CD14-positive monocyte (primary cell): ENCODE results near the gene CSAG3. TPM values are rescaled to one million over a fixed set of nuclear protein-coding genes. Genes with fewer than 3 reads are reported as not detected.
A peak's percentile ranks its signal among the peaks of the same experiment; 100 is the strongest.

ENCODE experiments used
- DNase-seq, 3 donors: peaks; one replicate each; pipeline ENCODE4 v3.0.0-alpha.2; 2011 to 2022
- H2AFZ ChIP-seq: 2 replicates; pipeline ENCODE4 v1.6.0; 2012; ENCODE audit warnings: mild to moderate bottlenecking, low read depth, low read length, inconsistent platforms; ENCODE audit not compliant: insufficient read depth, poor library complexity, severe bottlenecking
- H3K27ac ChIP-seq, 2 donors: 1 replicate in 1 of 2; 2 replicates in 1 of 2; pipeline ENCODE4 v1.5.1; 2012 to 2013; ENCODE audit warnings: low read length in 2 of 2, control low read depth in 1 of 2, inconsistent platforms in 1 of 2, low read depth in 1 of 2, mild to moderate bottlenecking in 1 of 2
- H3K27me3 ChIP-seq, 2 donors: one replicate each; pipeline versions ENCODE4 v1.6.0 to v1.6.1; 2011 to 2013; ENCODE audit warnings: low read length in 2 of 2; ENCODE audit not compliant: control insufficient read depth in 2 of 2, insufficient read depth in 2 of 2
- H3K36me3 ChIP-seq, 2 donors: replicated peaks in 1 of 2; 1 replicate in 1 of 2; 2 replicates in 1 of 2; pipeline versions ENCODE4 v1.5.1 to v1.6.1; 2012 to 2013; ENCODE audit warnings: low read length in 2 of 2, control low read depth in 1 of 2, inconsistent platforms in 1 of 2, mild to moderate bottlenecking in 1 of 2; ENCODE audit not compliant: insufficient read depth in 2 of 2, control insufficient read depth in 1 of 2
- H3K4me1 ChIP-seq, 2 donors: 1 replicate in 1 of 2; 2 replicates in 1 of 2; pipeline versions ENCODE4 v1.5.1 to v1.6.1; 2012 to 2013; ENCODE audit warnings: low read length in 2 of 2, control low read depth in 1 of 2, inconsistent platforms in 1 of 2, mild to moderate bottlenecking in 1 of 2, moderate library complexity in 1 of 2; ENCODE audit not compliant: insufficient read depth in 2 of 2, control insufficient read depth in 1 of 2
- H3K4me2 ChIP-seq: replicated peaks from 2 replicates; pipeline ENCODE3; 2012; ENCODE audit warnings: low read length, moderate library complexity, mild to moderate bottlenecking; ENCODE audit not compliant: poor library complexity, severe bottlenecking; ENCODE audit errors: extremely low read depth
- H3K4me3 ChIP-seq, 3 experiments: fragments of 200-600 bp in 1 of 3; sonication (generic) in 1 of 3; replicated peaks in 1 of 3; 1 replicate in 2 of 3; 2 replicates in 1 of 3; pipeline ENCODE4 v1.5.1; 2011 to 2013; ENCODE audit warnings: low read length in 3 of 3, mild to moderate bottlenecking in 3 of 3, control low read depth in 2 of 3, low read depth in 2 of 3, inconsistent platforms in 1 of 3, moderate library complexity in 1 of 3
- H3K79me2 ChIP-seq: 2 replicates; pipeline ENCODE4 v1.6.0; 2012; ENCODE audit warnings: mild to moderate bottlenecking, control low read depth, inconsistent platforms, low read length, moderate library complexity; ENCODE audit not compliant: insufficient read depth
- H3K9ac ChIP-seq: 2 replicates; pipeline ENCODE4 v1.6.0; 2017; ENCODE audit warnings: low read length, mild to moderate bottlenecking; ENCODE audit not compliant: insufficient read depth, poor library complexity, severe bottlenecking
- H3K9me3 ChIP-seq, 2 donors: replicated peaks in 1 of 2; 1 replicate in 1 of 2; 2 replicates in 1 of 2; pipeline versions ENCODE4 v1.5.1 to v1.6.1; 2012 to 2013; ENCODE audit warnings: low read length in 2 of 2, control low read depth in 1 of 2; ENCODE audit not compliant: control insufficient read depth in 1 of 2, insufficient read depth in 1 of 2
- H4K20me1 ChIP-seq: 2 replicates; pipeline ENCODE4 v1.6.0; 2012; ENCODE audit warnings: mild to moderate bottlenecking, low read length, control low read depth, moderate library complexity; ENCODE audit not compliant: insufficient read depth
- H3K27ac Mint-ChIP-seq, 7 donors: one replicate each; pipeline ENCODE4 v1.8.0; 2020; ENCODE audit warnings: mild to moderate bottlenecking in 7 of 7, mixed read lengths in 7 of 7, moderate library complexity in 6 of 7, inconsistent platforms in 2 of 7
- H3K27me3 Mint-ChIP-seq, 3 donors: one replicate each; pipeline ENCODE4 v1.8.0; 2021 to 2022; ENCODE audit warnings: low read depth in 3 of 3, mild to moderate bottlenecking in 3 of 3, mixed read lengths in 3 of 3, moderate library complexity in 3 of 3, inconsistent platforms in 1 of 3
- H3K36me3 Mint-ChIP-seq, 2 donors: one replicate each; pipeline ENCODE4 v1.8.0; 2020; ENCODE audit warnings: mixed read lengths in 2 of 2, inconsistent platforms in 1 of 2, mild to moderate bottlenecking in 1 of 2
- H3K4me1 Mint-ChIP-seq: one replicate; pipeline ENCODE4 v1.8.0; 2020; ENCODE audit warnings: mild to moderate bottlenecking, mixed read lengths
- H3K4me3 Mint-ChIP-seq, 2 donors: one replicate each; pipeline ENCODE4 v1.8.0; 2020; ENCODE audit warnings: mild to moderate bottlenecking in 2 of 2, mixed read lengths in 2 of 2, moderate library complexity in 1 of 2
- H3K9me3 Mint-ChIP-seq, 7 donors: one replicate each; pipeline ENCODE4 v1.8.0; 2020 to 2022; ENCODE audit warnings: mixed read lengths in 7 of 7, mild to moderate bottlenecking in 6 of 7, moderate library complexity in 6 of 7, inconsistent platforms in 2 of 7
- CTCF ChIP-seq: fragments of 200-600 bp; IDR thresholded peaks from one replicate; pipeline ENCODE4 v1.8.0; 2022; ENCODE audit warnings: antibody characterized with exemption, mild to moderate bottlenecking
- WGBS: methylation state at CpG from one replicate; pipeline ENCODE4 v1.1.5; 2013; ENCODE audit warnings: missing lambda C conversion rate; ENCODE audit not compliant: insufficient coverage; 5-methylcytosine and 5-hydroxymethylcytosine counted together
- intact Hi-C, 2 donors: fragments of 100-400 bp; cut with micrococcal nuclease; formaldehyde crosslinking; loops; one replicate each; pipeline versions ENCODE4 v1.15.0 to v1.15.1; 2023
- polyA plus RNA-seq, 3 donors: library from polyadenylated mRNA; depleted of rRNA in 1 of 3; unstranded in 2 of 3; stranded (reverse) in 1 of 3; fragments of 300-500 nt in 2 of 3; fragments of >200 nt in 1 of 3; fragmentation: Illumina TruSeq in 2 of 3; gene quantifications; 1 replicate in 2 of 3; 2 replicates in 1 of 3; pipeline ENCODE4 v1.2.3, GENCODE V29; 2012 to 2021

CSAG3 gene
- polyA plus RNA-seq, 3 donors, result not detected

- Histone ChIP-seq H3K4me1 (no peaks in the 10 kb centered on the region), H3K27ac (no peak overlapping the region), H3K9ac (no peak overlapping the region), H3K4me3 (no peak overlapping the region), H3K79me2 (no peaks in the 10 kb centered on the region), H3K27me3 (peaks cover 0 to 8% of the 10 kb centered on the region in 2 donors), H2AFZ (no peak overlapping the region), H4K20me1 (no peaks in the 10 kb centered on the region), H3K9me3 (no peaks in the 10 kb centered on the region), H3K36me3 (no peaks in the 10 kb centered on the region), H3K4me2 (no peak overlapping the region)
- Mint-ChIP-seq H3K9me3 (peaks cover 0 to 4% (median 0%) of the 10 kb centered on the region in 7 donors), H3K27ac (no peak overlapping the region), H3K4me1 (no peaks in the 10 kb centered on the region), H3K27me3 (peaks cover 4 to 22% (median 11%) of the 10 kb centered on the region in 3 donors), H3K4me3 (no peak overlapping the region), H3K36me3 (no peaks in the 10 kb centered on the region)
- intact Hi-C loops, result no loop called here
- no peak for TF ChIP-seq CTCF
- no CpG with 5 or more reads among the region's 1 CpG for WGBS
- DNase-seq, result no peak
These were observed 39.9 kb downstream of the CSAG3 start for GRCh38 chrX:152798945-152799344.

- H3K4me2 ChIP-seq, result no peak overlapping the region
- no peaks in the 10 kb centered on the region for H3K79me2 ChIP-seq
- H3K9me3 ChIP-seq, result no peaks in the 10 kb centered on the region
- H3K9me3 Mint-ChIP-seq, result peaks cover 0 to 4% (median 0%) of the 10 kb centered on the region in 7 donors
- H3K36me3 ChIP-seq, result no peaks in the 10 kb centered on the region
- H3K27me3 Mint-ChIP-seq, result peaks cover 5 to 21% (median 7%) of the 10 kb centered on the region in 3 donors
- peaks cover 0 to 2% of the 10 kb centered on the region in 2 donors for H3K27me3 ChIP-seq
- WGBS, result 97% methylated on average over 4 of the region's 4 CpGs
- no peak overlapping the region for H2AFZ ChIP-seq
- TF ChIP-seq CTCF, result no peak
- DNase-seq, result no peak
- intact Hi-C loops, result no loop called here
- H3K9ac ChIP-seq, result no peak overlapping the region
- H3K36me3 Mint-ChIP-seq, result no peaks in the 10 kb centered on the region
- H3K27ac ChIP-seq, result no peak overlapping the region
- H4K20me1 ChIP-seq, result no peaks in the 10 kb centered on the region
- H3K4me3 ChIP-seq, result no peak overlapping the region
- H3K4me3 Mint-ChIP-seq, result no peak overlapping the region
- H3K4me1 Mint-ChIP-seq, result no peaks in the 10 kb centered on the region
- peak overlapping the region in 1 of 7 donors; percentile 69 for H3K27ac Mint-ChIP-seq
- H3K4me1 ChIP-seq, result no peaks in the 10 kb centered on the region
These were observed 47.0 kb downstream of the CSAG3 start for GRCh38 chrX:152806035-152806434.

Other genes starting within 250 kb of the CSAG3 start
- gene GABRQ, start 121.3 kb upstream of the CSAG3 start, polyA plus RNA-seq, result not detected
- gene MAGEA3, start 60.4 kb upstream of the CSAG3 start, polyA plus RNA-seq, result not detected
- not detected for gene CSAG2, start 49.9 kb upstream of the CSAG3 start, polyA plus RNA-seq
- not detected for gene MAGEA2B, start 44.6 kb upstream of the CSAG3 start, polyA plus RNA-seq
- not detected for gene CSAG1, start 25.5 kb upstream of the CSAG3 start, polyA plus RNA-seq
- gene MAGEA12, start 25.5 kb upstream of the CSAG3 start, polyA plus RNA-seq, result not detected
- not detected for gene MAGEA2, start 5.4 kb upstream of the CSAG3 start, polyA plus RNA-seq
- gene MAGEA6, start 10.5 kb downstream of the CSAG3 start, polyA plus RNA-seq, result not detected
- gene CETN2, start 71.5 kb downstream of the CSAG3 start, polyA plus RNA-seq, result 10 to 100 TPM in 2 of 3 donors, 1 to 10 TPM in 1; 5.4 to 26.7 (median 19.9) TPM
- 10 to 100 TPM in 2 of 3 donors, 1 to 10 TPM in 1; 8.2 to 21.3 (median 19.9) TPM for gene NSDHL, start 71.8 kb downstream of the CSAG3 start, polyA plus RNA-seq
- 10 to 100 TPM; 39.1 to 82.9 (median 40.5) TPM for gene ZNF185, start 138.8 kb downstream of the CSAG3 start, polyA plus RNA-seq
- gene PNMA5, start 234.9 kb downstream of the CSAG3 start, polyA plus RNA-seq, result 1 to 10 TPM in 1 of 3 donors, under 1 TPM in 1, not detected in 1; 0.06 to 2.1 TPM